ENCODE measurements around the gene BABAM2.
"Not testable (repeated sequence)": the region's sequence is repeated elsewhere in the genome, so short reads cannot be mapped to it uniquely, and the experiment has no call there.

BABAM2 gene

GRCh38 chr2:28335265-28335664 lies 444.7 kb downstream of the BABAM2 start:
- DNase-seq, result not testable (repeated sequence)

- DNase-seq, result no peak
These were observed 445.1 kb downstream of the BABAM2 start for GRCh38 chr2:28335666-28336065.

GRCh38 chr2:28336264-28336980 lies 445.9 kb downstream of the BABAM2 start:
- no peak for DNase-seq

- DNase-seq, result no peak
These were observed 446.6 kb downstream of the BABAM2 start for GRCh38 chr2:28336982-28337627.

GRCh38 chr2:28338046-28338817 lies 447.7 kb downstream of the BABAM2 start:
- DNase-seq, result peak; percentile 95

- no peak for DNase-seq
These were observed 448.3 kb downstream of the BABAM2 start for GRCh38 chr2:28338831-28339321.

- peak; percentile 29 for DNase-seq
These were observed 449.1 kb downstream of the BABAM2 start for GRCh38 chr2:28339516-28340175.

GRCh38 chr2:28340312-28341202 lies 450.0 kb downstream of the BABAM2 start:
- DNase-seq, result no peak

GRCh38 chr2:28341208-28341891 lies 450.8 kb downstream of the BABAM2 start:
- DNase-seq, result peak; percentile 66

- DNase-seq, result peak; percentile 59
These were observed 451.8 kb downstream of the BABAM2 start for GRCh38 chr2:28342081-28342967.

- no peak for DNase-seq
These were observed 452.8 kb downstream of the BABAM2 start for GRCh38 chr2:28343184-28343942.

- DNase-seq, result no peak
These were observed 453.6 kb downstream of the BABAM2 start for GRCh38 chr2:28343971-28344715.

GRCh38 chr2:28344756-28345373 lies 454.3 kb downstream of the BABAM2 start:
- no peak for DNase-seq

- DNase-seq, result no peak
These were observed 455.1 kb downstream of the BABAM2 start for GRCh38 chr2:28345619-28346018.

GRCh38 chr2:28346587-28346986 lies 456.1 kb downstream of the BABAM2 start:
- DNase-seq, result peak; percentile 40

- no peak for DNase-seq
These were observed 456.7 kb downstream of the BABAM2 start for GRCh38 chr2:28347193-28347592.

- DNase-seq, result no peak
These were observed 457.1 kb downstream of the BABAM2 start for GRCh38 chr2:28347596-28347995.

GRCh38 chr2:28348149-28348567 lies 457.6 kb downstream of the BABAM2 start:
- DNase-seq, result no peak

Data from fibroblast of skin of abdomen (primary cell).